ENCODE measurements around the gene PIK3IP1.

PIK3IP1 gene

GRCh38 chr22:31333641-31334040 is 41.4 kb upstream of the PIK3IP1 start:
- no peak for ATAC-seq
- TF ChIP-seq PPARA (CRISPR knock-in tag; IDR thresholded peaks at IDR 0.05; ENCODE audit: borderline replicate concordance) (no peak), RARB (CRISPR knock-in tag; IDR thresholded peaks at IDR 0.05) (no peak), TOX (CRISPR knock-in tag; IDR thresholded peaks at IDR 0.05; ENCODE audit: borderline replicate concordance) (no peak), ARNTL (CRISPR knock-in tag; IDR thresholded peaks at IDR 0.05; ENCODE audit: borderline replicate concordance, low read depth) (no peak), OSR1 (CRISPR knock-in tag; IDR thresholded peaks at IDR 0.05) (no peak), ZFP30 (CRISPR knock-in tag; IDR thresholded peaks at IDR 0.05) (no peak), GLIS3 (CRISPR knock-in tag; IDR thresholded peaks at IDR 0.05) (no peak), ZNF8 (CRISPR knock-in tag; IDR thresholded peaks at IDR 0.05) (no peak), CSDC2 (CRISPR knock-in tag; IDR thresholded peaks at IDR 0.05) (no peak), BACH2 (CRISPR knock-in tag; IDR thresholded peaks at IDR 0.05; ENCODE audit: borderline replicate concordance) (no peak), ZC3H10 (CRISPR knock-in tag; IDR thresholded peaks at IDR 0.05) (no peak), SNAI2 (CRISPR knock-in tag; IDR thresholded peaks at IDR 0.05) (no peak), ZNF70 (CRISPR knock-in tag; IDR thresholded peaks at IDR 0.05) (no peak), TCF4 (CRISPR knock-in tag; IDR thresholded peaks at IDR 0.05; ENCODE audit: borderline replicate concordance) (no peak), ZFP3 (CRISPR knock-in tag; IDR thresholded peaks at IDR 0.05) (no peak)
- TF ChIP-seq, protein P1, sequence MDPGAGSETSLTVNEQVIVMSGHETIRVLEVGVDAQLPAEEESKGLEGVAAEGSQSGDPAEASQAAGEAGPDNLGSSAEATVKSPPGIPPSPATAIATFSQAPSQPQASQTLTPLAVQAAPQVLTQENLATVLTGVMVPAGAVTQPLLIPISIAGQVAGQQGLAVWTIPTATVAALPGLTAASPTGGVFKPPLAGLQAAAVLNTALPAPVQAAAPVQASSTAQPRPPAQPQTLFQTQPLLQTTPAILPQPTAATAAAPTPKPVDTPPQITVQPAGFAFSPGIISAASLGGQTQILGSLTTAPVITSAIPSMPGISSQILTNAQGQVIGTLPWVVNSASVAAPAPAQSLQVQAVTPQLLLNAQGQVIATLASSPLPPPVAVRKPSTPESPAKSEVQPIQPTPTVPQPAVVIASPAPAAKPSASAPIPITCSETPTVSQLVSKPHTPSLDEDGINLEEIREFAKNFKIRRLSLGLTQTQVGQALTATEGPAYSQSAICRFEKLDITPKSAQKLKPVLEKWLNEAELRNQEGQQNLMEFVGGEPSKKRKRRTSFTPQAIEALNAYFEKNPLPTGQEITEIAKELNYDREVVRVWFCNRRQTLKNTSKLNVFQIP (CRISPR knock-in tag; IDR thresholded peaks at IDR 0.05; ENCODE audit: borderline replicate concordance, low read depth): no peak
- TF ChIP-seq, protein P2, sequence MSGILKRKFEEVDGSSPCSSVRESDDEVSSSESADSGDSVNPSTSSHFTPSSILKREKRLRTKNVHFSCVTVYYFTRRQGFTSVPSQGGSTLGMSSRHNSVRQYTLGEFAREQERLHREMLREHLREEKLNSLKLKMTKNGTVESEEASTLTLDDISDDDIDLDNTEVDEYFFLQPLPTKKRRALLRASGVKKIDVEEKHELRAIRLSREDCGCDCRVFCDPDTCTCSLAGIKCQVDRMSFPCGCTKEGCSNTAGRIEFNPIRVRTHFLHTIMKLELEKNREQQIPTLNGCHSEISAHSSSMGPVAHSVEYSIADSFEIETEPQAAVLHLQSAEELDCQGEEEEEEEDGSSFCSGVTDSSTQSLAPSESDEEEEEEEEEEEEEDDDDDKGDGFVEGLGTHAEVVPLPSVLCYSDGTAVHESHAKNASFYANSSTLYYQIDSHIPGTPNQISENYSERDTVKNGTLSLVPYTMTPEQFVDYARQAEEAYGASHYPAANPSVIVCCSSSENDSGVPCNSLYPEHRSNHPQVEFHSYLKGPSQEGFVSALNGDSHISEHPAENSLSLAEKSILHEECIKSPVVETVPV (CRISPR knock-in tag; IDR thresholded peaks at IDR 0.05): no peak
- TF ChIP-seq, protein P3, sequence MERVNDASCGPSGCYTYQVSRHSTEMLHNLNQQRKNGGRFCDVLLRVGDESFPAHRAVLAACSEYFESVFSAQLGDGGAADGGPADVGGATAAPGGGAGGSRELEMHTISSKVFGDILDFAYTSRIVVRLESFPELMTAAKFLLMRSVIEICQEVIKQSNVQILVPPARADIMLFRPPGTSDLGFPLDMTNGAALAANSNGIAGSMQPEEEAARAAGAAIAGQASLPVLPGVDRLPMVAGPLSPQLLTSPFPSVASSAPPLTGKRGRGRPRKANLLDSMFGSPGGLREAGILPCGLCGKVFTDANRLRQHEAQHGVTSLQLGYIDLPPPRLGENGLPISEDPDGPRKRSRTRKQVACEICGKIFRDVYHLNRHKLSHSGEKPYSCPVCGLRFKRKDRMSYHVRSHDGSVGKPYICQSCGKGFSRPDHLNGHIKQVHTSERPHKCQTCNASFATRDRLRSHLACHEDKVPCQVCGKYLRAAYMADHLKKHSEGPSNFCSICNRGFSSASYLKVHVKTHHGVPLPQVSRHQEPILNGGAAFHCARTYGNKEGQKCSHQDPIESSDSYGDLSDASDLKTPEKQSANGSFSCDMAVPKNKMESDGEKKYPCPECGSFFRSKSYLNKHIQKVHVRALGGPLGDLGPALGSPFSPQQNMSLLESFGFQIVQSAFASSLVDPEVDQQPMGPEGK (CRISPR knock-in tag; IDR thresholded peaks at IDR 0.05; ENCODE audit: borderline replicate concordance): no peak
- TF ChIP-seq, protein P4, sequence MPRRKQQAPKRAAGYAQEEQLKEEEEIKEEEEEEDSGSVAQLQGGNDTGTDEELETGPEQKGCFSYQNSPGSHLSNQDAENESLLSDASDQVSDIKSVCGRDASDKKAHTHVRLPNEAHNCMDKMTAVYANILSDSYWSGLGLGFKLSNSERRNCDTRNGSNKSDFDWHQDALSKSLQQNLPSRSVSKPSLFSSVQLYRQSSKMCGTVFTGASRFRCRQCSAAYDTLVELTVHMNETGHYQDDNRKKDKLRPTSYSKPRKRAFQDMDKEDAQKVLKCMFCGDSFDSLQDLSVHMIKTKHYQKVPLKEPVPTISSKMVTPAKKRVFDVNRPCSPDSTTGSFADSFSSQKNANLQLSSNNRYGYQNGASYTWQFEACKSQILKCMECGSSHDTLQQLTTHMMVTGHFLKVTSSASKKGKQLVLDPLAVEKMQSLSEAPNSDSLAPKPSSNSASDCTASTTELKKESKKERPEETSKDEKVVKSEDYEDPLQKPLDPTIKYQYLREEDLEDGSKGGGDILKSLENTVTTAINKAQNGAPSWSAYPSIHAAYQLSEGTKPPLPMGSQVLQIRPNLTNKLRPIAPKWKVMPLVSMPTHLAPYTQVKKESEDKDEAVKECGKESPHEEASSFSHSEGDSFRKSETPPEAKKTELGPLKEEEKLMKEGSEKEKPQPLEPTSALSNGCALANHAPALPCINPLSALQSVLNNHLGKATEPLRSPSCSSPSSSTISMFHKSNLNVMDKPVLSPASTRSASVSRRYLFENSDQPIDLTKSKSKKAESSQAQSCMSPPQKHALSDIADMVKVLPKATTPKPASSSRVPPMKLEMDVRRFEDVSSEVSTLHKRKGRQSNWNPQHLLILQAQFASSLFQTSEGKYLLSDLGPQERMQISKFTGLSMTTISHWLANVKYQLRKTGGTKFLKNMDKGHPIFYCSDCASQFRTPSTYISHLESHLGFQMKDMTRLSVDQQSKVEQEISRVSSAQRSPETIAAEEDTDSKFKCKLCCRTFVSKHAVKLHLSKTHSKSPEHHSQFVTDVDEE (CRISPR knock-in tag; IDR thresholded peaks at IDR 0.05): no peak

DNA sequence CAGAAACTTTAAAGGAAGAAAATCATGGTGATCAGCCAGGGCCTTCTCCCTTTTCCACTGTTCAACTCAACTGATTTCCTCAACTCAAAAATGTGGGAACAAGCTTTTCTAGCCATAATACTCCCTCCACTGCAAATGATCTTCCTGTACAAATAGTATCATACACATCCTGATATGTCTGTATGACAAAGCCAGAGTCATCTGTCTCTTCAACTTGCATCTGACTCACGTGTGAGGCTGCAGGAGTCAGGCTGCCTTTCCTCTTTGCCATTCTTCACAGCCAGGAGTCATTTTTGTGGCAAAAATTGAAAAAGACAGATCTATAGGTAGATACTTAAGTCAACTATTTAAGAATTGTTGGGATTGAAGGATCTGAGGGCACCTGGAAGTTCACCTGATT is 40.6 kb upstream of the PIK3IP1 start:
- TF ChIP-seq ZNF70 (CRISPR knock-in tag; IDR thresholded peaks at IDR 0.05) (no peak), ZNF565 (CRISPR knock-in tag; conservative IDR thresholded peaks at IDR 0.05; ENCODE audit: low read depth) (no peak)

GRCh38 chr22:31332010-31332409 is 39.7 kb upstream of the PIK3IP1 start:
- TF ChIP-seq CSDC2 (CRISPR knock-in tag; IDR thresholded peaks at IDR 0.05) (no peak), ZFP3 (CRISPR knock-in tag; IDR thresholded peaks at IDR 0.05) (no peak), PPARA (CRISPR knock-in tag; IDR thresholded peaks at IDR 0.05; ENCODE audit: borderline replicate concordance) (no peak), TCF4 (CRISPR knock-in tag; IDR thresholded peaks at IDR 0.05; ENCODE audit: borderline replicate concordance) (no peak), ARNTL (CRISPR knock-in tag; IDR thresholded peaks at IDR 0.05; ENCODE audit: borderline replicate concordance, low read depth) (no peak), ZC3H10 (CRISPR knock-in tag; IDR thresholded peaks at IDR 0.05) (no peak), GLIS3 (CRISPR knock-in tag; IDR thresholded peaks at IDR 0.05) (no peak), SNAI2 (CRISPR knock-in tag; IDR thresholded peaks at IDR 0.05) (no peak), OSR1 (CRISPR knock-in tag; IDR thresholded peaks at IDR 0.05) (no peak), TOX (CRISPR knock-in tag; IDR thresholded peaks at IDR 0.05; ENCODE audit: borderline replicate concordance) (no peak), ESRRG (CRISPR knock-in tag; IDR thresholded peaks at IDR 0.05) (no peak), ZNF8 (CRISPR knock-in tag; IDR thresholded peaks at IDR 0.05) (no peak), RARB (CRISPR knock-in tag; IDR thresholded peaks at IDR 0.05) (no peak)
- TF ChIP-seq, protein P4 (CRISPR knock-in tag; IDR thresholded peaks at IDR 0.05): no peak
- no peak for ATAC-seq

More for the DNA sequence above, 40.6 kb upstream of the PIK3IP1 start:
- no peak for ATAC-seq

Measured in SK-N-SH treated with all-trans-retinoic acid at 6 μM for 48 hours (cell line).